Central memory CD8-positive, alpha-beta T cell (primary cell): ENCODE measurements around the gene HHIPL1.

Source experiments
- ATAC-seq: fragments of 150-1000 bp; cut with Tn5 transposase; replicated peaks from 2 replicates; pipeline ENCODE4 v1.10.0; 2022; ENCODE audit warnings: mild to moderate bottlenecking, moderate FRiP score, moderate number of reproducible peaks; ENCODE audit not compliant: poor library complexity, severe bottlenecking; ENCODE audit errors: extremely low read depth
- DNase-seq, 2 donors: peaks; one replicate each; pipeline ENCODE4 v3.0.0; 2021; ENCODE audit warnings: low spot score in 2 of 2
- H3K27ac Mint-ChIP-seq: one replicate; pipeline ENCODE4 v1.8.0; 2022; ENCODE audit warnings: low read depth, mild to moderate bottlenecking, moderate library complexity, mixed read lengths
- H3K27me3 Mint-ChIP-seq: one replicate; pipeline ENCODE4 v1.8.0; 2022; ENCODE audit warnings: mixed read lengths
- H3K36me3 Mint-ChIP-seq: one replicate; pipeline ENCODE4 v1.8.0; 2022; ENCODE audit warnings: mild to moderate bottlenecking, moderate library complexity, mixed read lengths; ENCODE audit not compliant: insufficient read depth
- H3K4me1 Mint-ChIP-seq: one replicate; pipeline ENCODE4 v1.8.0; 2022; ENCODE audit warnings: mixed read lengths
- H3K4me3 Mint-ChIP-seq: one replicate; pipeline ENCODE4 v1.8.0; 2022; ENCODE audit warnings: mild to moderate bottlenecking, moderate library complexity, mixed read lengths
- H3K9me3 Mint-ChIP-seq: one replicate; pipeline ENCODE4 v1.8.0; 2022; ENCODE audit warnings: mixed read lengths

Gene HHIPL1

GRCh38 chr14:99644723-99645544 lies at the start of gene HHIPL1:
TSS of gene HHIPL1 (plus strand) at chr14:99645129. CDS start at chr14:99645208, 79 bp downstream.
- peak within 1 kb of the TSS; percentile 18 for H3K4me3 Mint-ChIP-seq
- H3K27ac Mint-ChIP-seq = no peak within 1 kb of the TSS
- H3K36me3 Mint-ChIP-seq = peaks cover 2% of the 10 kb centered on the region
- no peak for DNase-seq
- no peaks in the 10 kb centered on the region for H3K4me1 Mint-ChIP-seq
- ATAC-seq = no peak
- no peaks in the 10 kb centered on the region for H3K9me3 Mint-ChIP-seq
- H3K27me3 Mint-ChIP-seq = peaks cover 48% of the 10 kb centered on the region

- Mint-ChIP-seq H3K9me3 (no peaks in the 10 kb centered on the region), H3K27ac (peak overlapping the region; percentile 91), H3K4me1 (peaks cover 19% of the 10 kb centered on the region), H3K36me3 (peaks cover 2% of the 10 kb centered on the region), H3K27me3 (no peaks in the 10 kb centered on the region), H3K4me3 (peak overlapping the region; percentile 70)
- ATAC-seq (no peak), DNase-seq (no peak)
Observed at GRCh38 chr14:99595524-99595923, 49.4 kb upstream of the HHIPL1 start.

DNA sequence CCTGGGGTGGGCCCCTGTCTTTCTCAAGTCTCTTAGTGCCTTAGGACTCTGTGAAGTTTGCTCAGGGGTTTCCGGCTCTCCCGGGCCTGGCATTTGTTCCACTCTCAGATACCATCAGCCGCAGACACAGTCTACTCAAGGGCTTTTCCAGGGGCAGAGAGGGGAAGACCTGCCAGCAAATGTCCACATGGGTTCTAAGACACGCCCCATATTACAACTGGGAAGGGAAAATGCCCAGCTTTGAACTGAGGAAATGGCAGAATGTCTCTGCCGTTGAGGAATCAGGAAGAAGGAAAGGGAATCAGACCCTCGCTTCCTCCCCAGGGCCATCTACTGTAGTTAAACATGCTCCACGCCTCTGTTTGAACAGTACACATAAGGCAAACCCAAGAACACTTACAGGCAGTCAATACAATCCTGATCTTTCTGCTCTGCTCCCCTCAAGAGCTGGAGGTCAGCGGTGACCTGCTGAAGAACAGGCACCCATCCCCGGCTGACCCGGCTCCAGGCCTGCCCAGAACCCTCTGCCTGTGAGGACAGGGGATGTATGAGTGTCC lies 48.8 kb upstream of the HHIPL1 start:
- peaks cover 24% of the 10 kb centered on the region for H3K4me1 Mint-ChIP-seq
- ATAC-seq = no peak
- H3K36me3 Mint-ChIP-seq = peaks cover 2% of the 10 kb centered on the region
- no peaks in the 10 kb centered on the region for H3K9me3 Mint-ChIP-seq
- no peak overlapping the region for H3K4me3 Mint-ChIP-seq
- DNase-seq = no peak
- no peaks in the 10 kb centered on the region for H3K27me3 Mint-ChIP-seq
- H3K27ac Mint-ChIP-seq = peak overlapping the region; percentile 51

DNA sequence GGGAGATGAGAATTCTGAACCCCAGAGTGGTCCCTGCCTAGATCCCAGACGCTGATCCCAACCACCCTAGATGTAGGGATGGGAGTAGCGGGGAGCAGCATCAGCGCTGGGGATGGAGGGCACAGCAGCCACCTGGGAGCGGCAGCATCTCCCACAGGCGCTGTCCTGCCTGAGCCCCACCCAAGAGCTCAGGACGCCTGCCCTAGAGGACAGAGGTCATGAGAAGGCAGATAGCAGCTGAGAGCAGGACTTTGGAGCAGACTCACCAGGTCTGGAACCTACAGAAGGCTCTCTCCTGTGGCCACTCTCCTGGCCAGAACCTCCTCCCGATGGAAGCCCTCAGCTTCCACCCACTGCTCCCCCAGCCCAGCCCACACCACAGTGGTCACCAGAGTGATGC lies 48.2 kb upstream of the HHIPL1 start:
- Mint-ChIP-seq H3K9me3 (no peaks in the 10 kb centered on the region), H3K36me3 (peaks cover 2% of the 10 kb centered on the region), H3K4me3 (no peak overlapping the region), H3K27me3 (no peaks in the 10 kb centered on the region), H3K27ac (peak overlapping the region; percentile 51), H3K4me1 (peaks cover 31% of the 10 kb centered on the region)
- DNase-seq = no peak
- no peak for ATAC-seq

- peaks cover 4% of the 10 kb centered on the region for H3K36me3 Mint-ChIP-seq
- peaks cover 40% of the 10 kb centered on the region for H3K4me1 Mint-ChIP-seq
- ATAC-seq (no peak), DNase-seq (no peak)
- peak overlapping the region; percentile 61 for H3K27ac Mint-ChIP-seq
- no peaks in the 10 kb centered on the region for H3K9me3 Mint-ChIP-seq
- no peak overlapping the region for H3K4me3 Mint-ChIP-seq
- H3K27me3 Mint-ChIP-seq = no peaks in the 10 kb centered on the region
Observed at GRCh38 chr14:99597911-99598600, 46.9 kb upstream of the HHIPL1 start.

GRCh38 chr14:99598774-99599173 lies 46.2 kb upstream of the HHIPL1 start:
- H3K4me3 Mint-ChIP-seq = no peak overlapping the region
- no peaks in the 10 kb centered on the region for H3K9me3 Mint-ChIP-seq
- H3K27me3 Mint-ChIP-seq = no peaks in the 10 kb centered on the region
- ATAC-seq (no peak), DNase-seq (no peak)
- peaks cover 40% of the 10 kb centered on the region for H3K4me1 Mint-ChIP-seq
- no peak overlapping the region for H3K27ac Mint-ChIP-seq
- peaks cover 4% of the 10 kb centered on the region for H3K36me3 Mint-ChIP-seq

DNA sequence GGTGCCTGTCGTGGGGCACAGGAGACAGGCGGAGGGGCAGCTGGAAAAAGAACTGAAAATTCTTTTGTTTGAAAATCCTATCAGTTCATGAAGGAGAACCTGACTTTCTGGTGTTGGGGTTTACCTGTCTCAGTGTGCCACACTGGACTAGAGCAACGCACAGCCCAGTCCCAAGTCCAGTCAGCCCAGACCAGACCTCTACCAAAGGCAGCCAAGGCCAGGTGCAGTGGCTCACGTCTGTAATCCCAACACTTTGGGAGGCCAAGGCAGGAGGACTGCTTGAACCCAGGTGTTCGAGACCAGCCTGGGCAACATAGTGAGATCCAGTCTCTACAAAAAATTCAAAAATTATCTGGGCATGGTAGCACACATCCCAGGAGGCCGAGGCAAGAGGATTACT lies 45.5 kb upstream of the HHIPL1 start:
- no peak overlapping the region for H3K4me3 Mint-ChIP-seq
- ATAC-seq = no peak
- H3K27ac Mint-ChIP-seq = no peak overlapping the region
- DNase-seq = no peak
- no peaks in the 10 kb centered on the region for H3K9me3 Mint-ChIP-seq
- H3K27me3 Mint-ChIP-seq = no peaks in the 10 kb centered on the region
- H3K4me1 Mint-ChIP-seq = peaks cover 40% of the 10 kb centered on the region
- H3K36me3 Mint-ChIP-seq = peaks cover 5% of the 10 kb centered on the region

- H3K27me3 Mint-ChIP-seq = no peaks in the 10 kb centered on the region
- H3K4me1 Mint-ChIP-seq = peaks cover 36% of the 10 kb centered on the region
- H3K27ac Mint-ChIP-seq = no peak overlapping the region
- no peak overlapping the region for H3K4me3 Mint-ChIP-seq
- H3K9me3 Mint-ChIP-seq = no peaks in the 10 kb centered on the region
- no peak for DNase-seq
- peaks cover 6% of the 10 kb centered on the region for H3K36me3 Mint-ChIP-seq
- no peak for ATAC-seq
Observed at GRCh38 chr14:99600232-99600888, 44.6 kb upstream of the HHIPL1 start.

- peaks cover 7% of the 10 kb centered on the region for H3K36me3 Mint-ChIP-seq
- ATAC-seq (no peak), DNase-seq (no peak)
- H3K4me3 Mint-ChIP-seq = peak overlapping the region; percentile 62
- H3K27me3 Mint-ChIP-seq = no peaks in the 10 kb centered on the region
- peak overlapping the region; percentile 75 for H3K27ac Mint-ChIP-seq
- peaks cover 38% of the 10 kb centered on the region for H3K4me1 Mint-ChIP-seq
- no peaks in the 10 kb centered on the region for H3K9me3 Mint-ChIP-seq
Observed at GRCh38 chr14:99601361-99601831, 43.5 kb upstream of the HHIPL1 start.

DNA sequence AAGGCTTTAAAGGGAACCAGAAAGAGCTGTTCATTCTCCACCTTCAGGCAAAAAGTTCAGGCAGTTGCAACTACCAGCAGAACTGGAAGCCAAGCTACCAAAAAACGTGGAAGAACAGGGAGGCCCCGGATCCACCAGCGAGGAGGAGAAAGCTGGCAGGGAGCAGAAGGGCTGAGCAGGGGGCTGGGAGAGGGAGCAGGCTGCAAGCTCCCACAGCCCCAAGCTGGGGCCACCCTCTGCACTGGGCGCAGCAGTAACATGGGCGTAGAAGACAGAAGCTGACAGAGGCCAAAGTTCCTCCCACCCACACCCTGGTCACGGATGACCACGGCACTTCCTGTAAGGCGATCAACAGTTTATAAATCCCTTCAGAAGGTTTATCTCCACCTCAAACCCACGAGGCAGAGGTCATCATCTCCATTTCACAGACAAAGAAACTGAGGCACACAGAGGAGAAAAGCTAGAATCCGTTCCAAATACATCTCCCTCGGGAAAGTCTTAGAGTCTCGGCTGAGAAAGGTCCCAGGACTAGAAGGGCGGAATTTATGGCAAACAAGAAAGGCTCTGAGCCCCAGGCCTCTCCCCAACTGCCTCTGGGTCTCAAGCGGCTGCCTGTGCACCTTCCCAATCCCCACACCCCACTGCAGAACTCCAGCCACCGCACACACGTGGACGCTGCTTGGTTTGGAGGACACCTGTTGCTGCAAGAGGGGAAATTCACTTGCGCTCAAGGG lies 42.7 kb upstream of the HHIPL1 start:
- Mint-ChIP-seq H3K4me1 (peaks cover 36% of the 10 kb centered on the region), H3K27me3 (no peaks in the 10 kb centered on the region), H3K27ac (peak overlapping the region; percentile 75), H3K36me3 (peaks cover 7% of the 10 kb centered on the region), H3K4me3 (peak overlapping the region; percentile 62), H3K9me3 (no peaks in the 10 kb centered on the region)
- ATAC-seq (no peak), DNase-seq (no peak)

DNA sequence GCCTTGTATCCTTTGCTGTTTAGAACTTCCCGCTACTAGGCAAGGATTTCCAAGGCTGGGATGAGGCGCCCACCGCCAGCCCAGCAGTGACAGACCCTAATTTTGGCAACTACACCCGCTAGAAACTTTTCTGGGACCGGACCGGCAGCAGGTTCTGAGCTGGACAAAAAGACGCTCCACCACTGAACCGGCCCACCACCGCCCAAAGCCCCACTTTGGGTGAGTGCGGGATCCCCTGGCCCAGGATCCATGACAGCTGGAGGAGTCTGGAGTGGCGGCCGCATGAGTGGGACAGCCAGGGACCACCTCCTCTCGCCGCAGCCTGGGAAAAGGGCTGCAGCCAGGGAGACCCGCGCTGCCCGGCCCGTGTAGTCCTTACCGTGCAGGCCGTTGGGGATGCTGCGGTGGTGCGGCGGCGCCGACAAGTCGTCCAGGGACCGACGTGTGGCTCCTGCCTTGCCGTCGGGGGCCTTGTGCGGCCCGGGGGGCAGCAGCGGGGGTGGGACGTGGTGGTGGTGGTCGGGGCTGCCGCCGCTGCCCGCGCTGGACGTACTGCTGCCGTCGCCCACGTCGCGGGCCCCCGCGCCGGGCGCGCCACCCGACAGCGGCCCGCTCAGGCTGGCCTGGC lies 42.0 kb upstream of the HHIPL1 start:
- Mint-ChIP-seq H3K9me3 (no peaks in the 10 kb centered on the region), H3K27me3 (no peaks in the 10 kb centered on the region), H3K27ac (no peak overlapping the region), H3K4me1 (peaks cover 36% of the 10 kb centered on the region), H3K36me3 (peaks cover 7% of the 10 kb centered on the region), H3K4me3 (peak overlapping the region; percentile 62)
- DNase-seq (no peak), ATAC-seq (no peak)
